Tibial artery (tissue), 4 donors: Measurements from ENCODE around the gene FBXW11.
A peak's percentile ranks its signal among the peaks of the same experiment; 100 is the strongest.

Experiments used
- DNase-seq, 2 donors: peaks; one replicate each; pipeline ENCODE4 v3.0.0-alpha.2; 2019
- H3K27ac ChIP-seq, 2 donors: fragments of 200-600 bp; sonication (generic) in 1 of 2; 1 replicate in 1 of 2; 2 replicates in 1 of 2; pipeline ENCODE4 v1.5.1; 2018 to 2019; ENCODE audit warnings: mild to moderate bottlenecking in 1 of 2
- H3K27me3 ChIP-seq, 2 donors: fragments of 200-600 bp; sonication (generic) in 1 of 2; one replicate each; pipeline versions ENCODE4 v1.5.1 to v1.6.0; 2016 to 2019
- H3K36me3 ChIP-seq, 3 donors: fragments of 200-600 bp; sonication (generic) in 2 of 3; one replicate each; pipeline ENCODE4 v1.5.1; 2016 to 2019; ENCODE audit warnings: mild to moderate bottlenecking in 2 of 3
- H3K4me1 ChIP-seq, 4 donors: fragments of 200-600 bp; sonication (generic) in 2 of 4; 1 replicate in 3 of 4; 2 replicates in 1 of 4; pipeline ENCODE4 v1.5.1; 2016 to 2019
- H3K4me3 ChIP-seq, 2 donors: fragments of 200-600 bp; sonication (generic) in 1 of 2; 1 replicate in 1 of 2; 2 replicates in 1 of 2; pipeline ENCODE4 v1.5.1; 2018 to 2019; ENCODE audit warnings: mild to moderate bottlenecking in 2 of 2
- H3K9me3 ChIP-seq, 3 donors: fragments of 200-600 bp; sonication (generic) in 1 of 3; one replicate each; pipeline ENCODE4 v1.5.1; 2016 to 2019
- CTCF ChIP-seq, 2 experiments: fragments of 200-600 bp in 1 of 2; fragments of 450-650 bp in 1 of 2; IDR thresholded peaks; one replicate each; pipeline ENCODE4 v1.5.1; 2017 to 2019; ENCODE audit warnings: antibody characterized with exemption in 2 of 2, mild to moderate bottlenecking in 1 of 2, moderate library complexity in 1 of 2
- intact Hi-C: fragments of 100-400 bp; cut with DNase I; formaldehyde crosslinking; loops from one replicate; pipeline ENCODE4 v1.15.0; 2023; ENCODE audit warnings: low total_unique reads

The FBXW11 gene

DNA sequence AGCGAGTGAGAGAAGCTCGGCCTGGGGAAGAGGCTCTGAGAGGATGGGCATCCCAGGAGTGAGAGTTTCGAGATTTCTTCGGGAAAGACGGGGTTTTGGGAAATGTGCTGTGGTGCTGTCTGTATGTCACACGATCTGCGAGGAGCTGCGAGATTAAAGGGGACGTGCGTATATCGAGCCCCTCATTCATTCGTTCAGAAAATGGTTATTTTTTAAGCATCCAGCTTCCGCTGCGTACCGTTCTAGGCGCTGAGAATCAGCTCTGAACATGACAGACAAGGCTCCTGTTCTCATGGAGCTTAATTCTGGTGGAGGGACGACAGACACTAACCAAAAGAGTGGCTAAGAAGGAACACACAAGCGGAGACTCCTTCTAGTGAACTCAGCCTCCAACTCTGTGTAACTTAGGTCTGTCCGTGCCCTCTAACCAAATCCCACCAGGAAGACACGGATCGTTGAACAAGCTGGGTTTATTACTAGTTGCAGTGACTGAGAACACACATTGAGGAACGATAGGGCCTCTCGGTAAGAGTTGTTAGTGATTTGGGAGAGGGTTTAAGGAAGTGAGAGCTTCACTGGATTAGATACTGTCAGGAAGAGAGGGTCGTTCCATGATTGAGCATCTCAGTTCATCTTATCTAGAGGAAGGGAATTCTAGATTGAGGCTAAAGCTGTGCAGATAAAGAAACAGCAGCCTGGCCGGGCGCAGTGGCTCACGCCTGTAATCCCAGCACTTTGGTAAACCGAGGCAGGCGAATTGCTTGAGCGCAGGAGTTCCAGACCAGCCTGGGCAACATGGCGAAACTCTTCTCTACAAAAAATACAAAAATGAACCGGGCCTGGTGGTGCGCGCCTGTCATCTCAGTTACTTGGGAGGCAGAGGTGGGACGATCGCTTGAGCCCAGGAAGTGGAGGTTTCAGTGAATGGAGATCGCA lies 1.0 kb upstream of the FBXW11 start:
- Histone ChIP-seq H3K27ac (peak overlapping the region; percentile 98), H3K9me3 (no peaks in the 10 kb centered on the region), H3K4me3 (peak overlapping the region; percentile 92 to 97), H3K36me3 (no peaks in the 10 kb centered on the region), H3K4me1 (peaks cover 0 to 37% (median 32%) of the 10 kb centered on the region in 4 donors), H3K27me3 (no peaks in the 10 kb centered on the region)
- intact Hi-C loops, result loop anchor here (10.0 kb wide), 1 partner anchor 277 kb away; the partner anchor contains the start of gene UBTD2
- no peak for DNase-seq
- no peak for TF ChIP-seq CTCF (IDR thresholded peaks at IDR 0.05)

DNA sequence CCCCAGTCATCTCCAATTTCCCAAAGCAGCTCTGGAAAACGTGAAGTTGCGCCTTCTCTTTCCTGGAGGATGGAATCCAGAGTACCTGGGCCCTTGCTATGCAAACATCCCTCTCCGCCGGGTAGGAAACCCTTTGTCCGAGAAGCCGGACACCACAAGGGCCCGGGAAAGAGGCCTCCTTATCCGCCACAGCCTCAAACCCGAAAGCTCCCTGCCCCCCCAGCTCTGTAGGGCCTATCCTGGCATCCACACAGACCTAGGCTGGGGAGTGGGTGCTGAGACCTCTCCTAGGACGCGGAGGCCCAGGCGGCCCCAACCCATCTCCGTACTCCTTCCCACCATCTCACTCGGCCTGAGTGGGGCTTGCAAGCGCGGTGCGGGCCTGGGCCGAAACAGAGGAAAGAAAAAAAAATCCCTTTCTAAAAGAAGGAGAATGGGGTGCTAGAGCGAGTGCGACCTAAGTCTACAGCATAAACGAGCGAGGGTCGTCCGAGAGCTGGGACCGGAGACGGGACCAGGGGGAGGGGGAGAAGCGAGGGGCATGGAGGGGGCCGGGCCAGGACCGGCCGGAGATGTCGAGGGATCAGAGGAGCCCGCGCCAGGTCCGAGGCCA lies 624 bp downstream of the FBXW11 start:
- H3K4me3 ChIP-seq, result peak overlapping the region; percentile 92 to 97
- H3K9me3 ChIP-seq, result no peaks in the 10 kb centered on the region
- H3K36me3 ChIP-seq, result no peaks in the 10 kb centered on the region
- peak; percentile 21 to 68 for DNase-seq
- TF ChIP-seq CTCF (IDR thresholded peaks at IDR 0.05), result no peak
- peak overlapping the region; percentile 98 for H3K27ac ChIP-seq
- intact Hi-C loops, result loop anchor here (10.0 kb wide), 1 partner anchor 279 kb away; the partner anchor contains the start of gene UBTD2
- H3K27me3 ChIP-seq, result no peaks in the 10 kb centered on the region
- H3K4me1 ChIP-seq, result peaks cover 0 to 53% (median 40%) of the 10 kb centered on the region in 4 donors

DNA sequence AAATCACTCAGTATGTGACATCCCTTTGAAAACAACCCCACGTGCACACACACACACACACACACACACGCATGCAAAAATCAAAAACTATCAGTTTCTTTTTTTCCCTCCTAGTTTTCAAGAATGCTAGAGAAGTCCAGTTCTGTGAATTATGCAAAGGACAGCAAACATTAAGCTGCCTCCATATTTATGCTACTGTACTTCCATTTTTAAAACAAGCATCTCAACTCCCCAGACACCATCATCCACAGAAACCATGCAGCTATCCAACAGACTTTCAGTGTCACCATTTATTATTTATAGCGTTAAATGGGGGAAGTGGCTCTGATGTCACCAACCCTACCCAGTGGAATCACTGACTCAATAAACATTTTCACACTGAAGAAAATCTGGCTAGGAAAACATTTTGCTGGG lies 1.6 kb downstream of the FBXW11 start:
- no peak for TF ChIP-seq CTCF (IDR thresholded peaks at IDR 0.05)
- Histone ChIP-seq H3K36me3 (no peaks in the 10 kb centered on the region), H3K4me1 (peaks cover 0 to 63% (median 48%) of the 10 kb centered on the region in 4 donors), H3K9me3 (no peaks in the 10 kb centered on the region), H3K27me3 (no peaks in the 10 kb centered on the region), H3K27ac (peak overlapping the region; percentile 98), H3K4me3 (peak overlapping the region; percentile 92 to 97)
- intact Hi-C loops, result loop anchor here (10.0 kb wide), 1 partner anchor 280 kb away; the partner anchor contains the start of gene UBTD2
- DNase-seq, result no peak

DNA sequence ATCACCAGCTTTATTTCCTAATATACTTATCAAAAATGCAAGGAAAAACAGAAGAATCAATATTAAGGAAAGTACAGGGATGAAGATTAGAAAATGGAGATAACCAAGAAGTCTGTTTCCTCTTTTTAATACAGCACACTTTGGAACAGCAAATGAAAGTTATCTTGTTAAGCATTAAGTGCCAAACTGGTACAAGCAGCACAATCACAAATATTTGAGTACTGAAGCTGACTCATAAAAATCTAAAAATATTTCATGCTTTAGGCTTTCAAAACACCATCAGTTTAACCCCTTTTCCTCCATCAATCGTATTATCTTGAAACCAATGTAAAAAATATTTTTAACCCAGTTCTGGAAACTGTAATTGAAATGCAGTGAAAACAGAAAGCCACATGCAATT lies 2.7 kb downstream of the FBXW11 start:
- no peaks in the 10 kb centered on the region for H3K9me3 ChIP-seq
- peak overlapping the region; percentile 8 to 97 for H3K4me3 ChIP-seq
- H3K4me1 ChIP-seq, result peaks cover 0 to 74% (median 48%) of the 10 kb centered on the region in 4 donors
- peak overlapping the region; percentile 60 to 98 for H3K27ac ChIP-seq
- no peaks in the 10 kb centered on the region for H3K36me3 ChIP-seq
- no peak for TF ChIP-seq CTCF (IDR thresholded peaks at IDR 0.05)
- no peaks in the 10 kb centered on the region for H3K27me3 ChIP-seq
- no peak for DNase-seq
- intact Hi-C loops, result loop anchor here (10.0 kb wide), 1 partner anchor 281 kb away; the partner anchor contains the start of gene UBTD2

DNA sequence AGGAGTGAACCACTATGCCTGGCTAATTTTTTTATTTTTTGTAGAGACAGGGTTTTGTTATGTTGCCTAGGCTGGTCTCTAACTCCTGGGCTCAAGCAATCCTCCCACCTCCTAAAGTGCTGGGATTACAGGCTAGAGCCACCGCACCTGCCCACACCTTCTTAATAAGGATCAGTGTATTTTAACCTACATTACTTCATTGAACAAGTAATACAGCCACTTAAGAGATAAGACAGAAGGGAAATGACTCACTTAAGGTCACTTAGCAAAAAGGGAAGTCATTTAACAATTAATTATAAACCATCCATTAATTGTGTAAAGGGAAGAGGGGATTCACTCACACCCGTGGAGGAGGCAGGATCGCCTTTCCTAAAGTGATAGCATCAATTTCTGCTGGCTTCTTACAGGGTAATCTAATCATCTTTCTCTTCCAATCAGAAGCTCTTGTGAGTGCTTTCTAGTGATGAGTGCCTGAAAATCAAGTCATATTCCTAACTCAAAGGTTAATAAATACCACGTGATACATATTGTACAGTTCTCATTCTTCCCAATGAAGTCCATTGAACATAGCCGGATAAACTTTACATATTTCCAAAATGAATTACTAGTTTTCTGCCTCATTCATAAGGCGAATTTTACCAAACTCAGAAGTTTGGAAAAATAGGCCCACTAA lies 3.5 kb downstream of the FBXW11 start:
- intact Hi-C loops, result loop anchor here (10.0 kb wide), 1 partner anchor 282 kb away; the partner anchor contains the start of gene UBTD2
- Histone ChIP-seq H3K36me3 (no peaks in the 10 kb centered on the region), H3K27me3 (no peaks in the 10 kb centered on the region), H3K27ac (peak overlapping the region; percentile 60 to 98), H3K4me3 (peak overlapping the region in 1 of 2 donors; percentile 97), H3K9me3 (no peaks in the 10 kb centered on the region), H3K4me1 (peaks cover 0 to 81% (median 51%) of the 10 kb centered on the region in 4 donors)
- DNase-seq, result no peak
- TF ChIP-seq CTCF (IDR thresholded peaks at IDR 0.05), result no peak
